Mucosa of stomach (tissue), 1 donor: Measurements from ENCODE around the gene EIF4G3.

Source experiments
- H3K27me3 ChIP-seq: one replicate; pipeline ENCODE4 v1.7.0; 2013; ENCODE audit warnings: mild to moderate bottlenecking, low read length; ENCODE audit not compliant: control insufficient read depth, insufficient read depth
- H3K36me3 ChIP-seq: one replicate; pipeline ENCODE4 v1.7.0; 2013; ENCODE audit warnings: low read length; ENCODE audit not compliant: control insufficient read depth, insufficient read depth
- H3K4me1 ChIP-seq: one replicate; pipeline ENCODE4 v1.7.0; 2013; ENCODE audit warnings: mild to moderate bottlenecking, low read length; ENCODE audit not compliant: control insufficient read depth, insufficient read depth
- H3K4me3 ChIP-seq: one replicate; pipeline ENCODE4 v1.7.0; 2013; ENCODE audit warnings: low read length
- H3K9ac ChIP-seq: one replicate; pipeline ENCODE4 v1.7.0; 2013; ENCODE audit warnings: mild to moderate bottlenecking, low read length, moderate library complexity
- H3K9me3 ChIP-seq: one replicate; pipeline ENCODE4 v1.7.0; 2013; ENCODE audit warnings: mild to moderate bottlenecking, low read length, moderate library complexity; ENCODE audit not compliant: control insufficient read depth
- donor health status: Pancreatic carcinoma.

The EIF4G3 gene

DNA sequence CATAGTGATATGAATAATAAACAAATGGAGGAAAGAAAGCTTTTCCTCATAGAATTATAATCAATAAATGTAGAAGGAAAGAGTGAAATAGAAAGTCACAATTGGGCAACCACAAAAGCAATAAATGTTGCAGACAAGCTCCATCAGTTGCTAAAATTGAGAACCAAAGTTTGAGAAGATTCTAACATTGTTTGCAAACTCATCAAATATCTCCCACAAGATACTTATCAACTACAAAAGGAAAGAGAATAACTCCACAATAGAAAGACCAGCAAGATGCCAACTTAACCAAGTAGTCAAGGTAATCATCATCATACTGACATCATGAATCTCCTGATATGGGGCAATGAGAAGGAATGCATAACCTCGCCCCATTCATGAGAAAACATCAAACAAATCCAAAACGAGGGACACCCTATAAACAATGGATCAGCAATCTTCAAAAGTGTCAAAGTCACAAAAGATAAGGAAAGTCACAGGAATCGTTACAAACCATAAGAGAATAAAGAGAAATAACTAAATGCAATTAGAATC is 16.4 kb downstream of the EIF4G3 start:
- H3K9ac ChIP-seq, result no peak overlapping the region
- H3K36me3 ChIP-seq, result no peaks in the 10 kb centered on the region
- H3K4me3 ChIP-seq, result no peak overlapping the region
- H3K27me3 ChIP-seq, result no peaks in the 10 kb centered on the region
- peaks cover 6% of the 10 kb centered on the region for H3K4me1 ChIP-seq
- no peaks in the 10 kb centered on the region for H3K9me3 ChIP-seq

DNA sequence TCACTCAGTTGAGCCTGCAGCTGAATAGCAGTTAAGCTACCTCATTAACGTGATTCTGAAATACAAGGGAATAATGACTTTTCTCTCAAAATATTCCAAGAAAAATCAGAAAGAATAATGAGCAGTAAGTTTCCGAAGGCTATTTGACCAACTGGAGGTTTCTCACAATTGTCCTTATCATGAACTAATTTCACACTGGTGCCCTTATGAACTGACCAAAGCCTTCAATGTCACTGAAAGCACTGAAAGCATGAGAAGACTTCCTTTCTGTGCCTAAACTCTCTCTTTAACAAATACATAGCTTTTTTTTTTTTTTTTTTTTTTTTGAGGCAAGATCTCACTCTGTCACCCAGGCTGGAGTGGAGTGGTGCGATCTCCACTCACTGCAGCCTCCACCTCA is 18.8 kb downstream of the EIF4G3 start:
- peaks cover 6% of the 10 kb centered on the region for H3K4me1 ChIP-seq
- H3K4me3 ChIP-seq, result no peak overlapping the region
- no peaks in the 10 kb centered on the region for H3K9me3 ChIP-seq
- H3K9ac ChIP-seq, result no peak overlapping the region
- H3K27me3 ChIP-seq, result no peaks in the 10 kb centered on the region
- no peaks in the 10 kb centered on the region for H3K36me3 ChIP-seq

DNA sequence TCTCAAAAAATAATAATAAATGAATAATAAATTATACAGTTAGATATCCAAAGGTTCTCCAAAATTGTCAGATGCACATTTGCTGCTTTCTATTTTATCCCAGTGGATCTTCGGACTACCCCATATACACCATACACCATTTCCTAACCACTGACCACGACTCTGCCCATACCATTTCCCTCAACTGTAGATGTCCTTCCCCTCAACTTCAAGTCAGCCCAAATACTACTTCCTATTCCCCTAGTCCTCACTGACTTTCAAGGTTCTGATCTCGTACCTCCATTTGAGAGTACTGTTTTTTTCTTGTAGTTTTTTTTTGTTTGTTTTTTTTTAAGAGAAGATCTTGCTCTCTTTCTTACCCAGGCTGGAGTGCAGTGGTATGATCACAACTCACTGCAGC is 19.6 kb downstream of the EIF4G3 start:
- Histone ChIP-seq H3K4me1 (peaks cover 6% of the 10 kb centered on the region), H3K27me3 (no peaks in the 10 kb centered on the region), H3K36me3 (no peaks in the 10 kb centered on the region), H3K9ac (no peak overlapping the region), H3K4me3 (no peak overlapping the region), H3K9me3 (no peaks in the 10 kb centered on the region)

GRCh38 chr1:21156019-21156418 is 20.7 kb downstream of the EIF4G3 start:
- no peaks in the 10 kb centered on the region for H3K9me3 ChIP-seq
- H3K4me1 ChIP-seq, result peaks cover 6% of the 10 kb centered on the region
- H3K36me3 ChIP-seq, result no peaks in the 10 kb centered on the region
- H3K9ac ChIP-seq, result no peak overlapping the region
- H3K4me3 ChIP-seq, result no peak overlapping the region
- no peaks in the 10 kb centered on the region for H3K27me3 ChIP-seq

DNA sequence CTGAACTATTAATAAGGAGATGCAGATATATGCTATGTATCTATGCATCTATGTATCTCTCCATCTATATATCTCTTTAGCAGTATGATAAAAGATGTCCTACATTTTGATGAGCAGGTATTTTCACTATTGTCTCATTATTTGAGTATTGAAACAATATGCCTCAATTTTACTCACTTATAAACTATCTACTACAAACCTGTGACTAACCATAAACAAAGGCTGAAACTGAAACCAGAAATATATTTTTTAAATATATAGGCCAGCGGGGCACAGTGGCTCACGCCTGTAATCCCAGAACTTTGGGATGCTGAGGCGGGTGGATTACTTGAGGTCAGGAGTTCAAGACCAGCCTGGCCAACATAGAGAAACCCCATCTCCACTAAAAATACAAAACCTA is 22.0 kb downstream of the EIF4G3 start:
- no peak overlapping the region for H3K4me3 ChIP-seq
- peaks cover 10% of the 10 kb centered on the region for H3K4me1 ChIP-seq
- no peaks in the 10 kb centered on the region for H3K9me3 ChIP-seq
- H3K9ac ChIP-seq, result no peak overlapping the region
- no peaks in the 10 kb centered on the region for H3K36me3 ChIP-seq
- no peaks in the 10 kb centered on the region for H3K27me3 ChIP-seq

DNA sequence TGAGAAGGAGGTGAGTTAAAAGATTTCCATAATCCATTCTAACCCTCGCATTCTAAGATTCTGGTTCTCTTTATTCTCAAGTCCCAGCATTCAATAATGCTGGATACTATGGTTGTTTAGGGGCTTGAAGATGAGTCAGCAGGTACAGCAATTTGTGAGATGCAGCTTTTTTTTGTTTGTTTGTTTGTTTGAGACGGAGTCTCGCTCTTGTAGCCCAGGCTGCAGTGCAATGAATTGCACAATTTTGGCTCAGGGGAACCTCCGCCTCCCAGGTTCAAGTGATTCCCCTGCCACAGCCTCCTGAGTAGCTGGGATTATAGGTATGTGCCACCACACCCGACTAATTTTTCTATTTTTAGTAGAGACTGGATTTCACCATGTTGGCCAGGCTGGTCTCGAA is 23.3 kb downstream of the EIF4G3 start:
- Histone ChIP-seq H3K9me3 (no peaks in the 10 kb centered on the region), H3K4me3 (no peak overlapping the region), H3K4me1 (peaks cover 12% of the 10 kb centered on the region), H3K36me3 (no peaks in the 10 kb centered on the region), H3K27me3 (no peaks in the 10 kb centered on the region), H3K9ac (no peak overlapping the region)

GRCh38 chr1:21152423-21153100 is 24.1 kb downstream of the EIF4G3 start:
- Histone ChIP-seq H3K4me3 (no peak overlapping the region), H3K4me1 (peaks cover 11% of the 10 kb centered on the region), H3K36me3 (no peaks in the 10 kb centered on the region), H3K27me3 (no peaks in the 10 kb centered on the region), H3K9me3 (no peaks in the 10 kb centered on the region), H3K9ac (no peak overlapping the region)

- Histone ChIP-seq H3K4me3 (no peak overlapping the region), H3K36me3 (no peaks in the 10 kb centered on the region), H3K9ac (no peak overlapping the region), H3K4me1 (peaks cover 6% of the 10 kb centered on the region), H3K27me3 (no peaks in the 10 kb centered on the region), H3K9me3 (no peaks in the 10 kb centered on the region)
Observed at GRCh38 chr1:21149855-21150432, 26.8 kb downstream of the EIF4G3 start.

DNA sequence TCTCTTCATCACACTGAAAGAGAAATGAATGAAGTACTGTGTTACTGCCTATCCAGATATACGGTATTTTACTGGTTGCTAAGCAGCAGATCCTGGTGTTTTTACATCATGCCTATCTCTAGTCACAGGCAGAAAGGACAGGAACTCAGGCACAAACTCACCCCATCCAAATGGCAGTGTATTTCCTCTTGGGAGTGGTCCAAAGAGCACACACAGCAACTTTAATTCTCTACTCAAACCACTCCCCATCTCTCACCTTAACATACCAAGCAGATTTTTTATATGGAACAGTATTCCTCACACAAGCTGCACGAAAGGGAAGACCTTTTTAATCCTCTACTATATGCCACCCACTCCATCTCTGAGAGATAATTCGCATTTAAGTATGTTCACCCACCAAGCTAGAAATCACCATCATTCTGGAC is 27.3 kb downstream of the EIF4G3 start:
- no peak overlapping the region for H3K9ac ChIP-seq
- no peak overlapping the region for H3K4me3 ChIP-seq
- peaks cover 6% of the 10 kb centered on the region for H3K4me1 ChIP-seq
- H3K27me3 ChIP-seq, result no peaks in the 10 kb centered on the region
- H3K36me3 ChIP-seq, result no peaks in the 10 kb centered on the region
- H3K9me3 ChIP-seq, result no peaks in the 10 kb centered on the region

GRCh38 chr1:21143752-21144151 is 32.9 kb downstream of the EIF4G3 start:
- H3K9ac ChIP-seq, result no peak overlapping the region
- no peaks in the 10 kb centered on the region for H3K9me3 ChIP-seq
- no peaks in the 10 kb centered on the region for H3K4me1 ChIP-seq
- no peak overlapping the region for H3K4me3 ChIP-seq
- no peaks in the 10 kb centered on the region for H3K27me3 ChIP-seq
- H3K36me3 ChIP-seq, result no peaks in the 10 kb centered on the region

- Histone ChIP-seq H3K9me3 (no peaks in the 10 kb centered on the region), H3K9ac (no peak overlapping the region), H3K4me3 (no peak overlapping the region), H3K4me1 (no peaks in the 10 kb centered on the region), H3K27me3 (no peaks in the 10 kb centered on the region), H3K36me3 (no peaks in the 10 kb centered on the region)
Observed at GRCh38 chr1:21143138-21143537, 33.6 kb downstream of the EIF4G3 start.

DNA sequence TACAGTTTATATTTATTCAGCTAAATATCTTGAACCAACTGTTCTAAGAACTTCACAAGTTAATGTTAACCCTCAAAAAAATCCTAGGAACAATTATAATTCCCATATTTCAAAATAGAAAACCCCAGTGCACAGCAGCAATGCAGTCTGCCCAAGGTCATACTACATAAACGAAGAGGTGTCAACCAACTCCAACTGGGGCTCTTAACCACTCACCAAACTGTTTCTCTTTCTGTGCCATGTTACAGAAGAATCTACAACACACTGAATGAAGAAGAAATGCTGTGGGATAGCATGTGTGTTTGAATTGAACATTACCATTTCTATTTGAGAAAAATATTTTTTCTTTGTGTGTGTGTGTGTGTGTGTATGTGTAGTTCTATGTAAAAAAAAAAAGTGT is 35.7 kb downstream of the EIF4G3 start:
- H3K36me3 ChIP-seq, result no peaks in the 10 kb centered on the region
- H3K9ac ChIP-seq, result no peak overlapping the region
- no peaks in the 10 kb centered on the region for H3K27me3 ChIP-seq
- H3K9me3 ChIP-seq, result no peaks in the 10 kb centered on the region
- H3K4me3 ChIP-seq, result no peak overlapping the region
- no peaks in the 10 kb centered on the region for H3K4me1 ChIP-seq
